ENCODE measurements around the gene NDUFB10.
"Not testable (repeated sequence)": the region's sequence is repeated elsewhere in the genome, so short reads cannot be mapped to it uniquely, and the experiment has no call there.

The NDUFB10 gene

DNA sequence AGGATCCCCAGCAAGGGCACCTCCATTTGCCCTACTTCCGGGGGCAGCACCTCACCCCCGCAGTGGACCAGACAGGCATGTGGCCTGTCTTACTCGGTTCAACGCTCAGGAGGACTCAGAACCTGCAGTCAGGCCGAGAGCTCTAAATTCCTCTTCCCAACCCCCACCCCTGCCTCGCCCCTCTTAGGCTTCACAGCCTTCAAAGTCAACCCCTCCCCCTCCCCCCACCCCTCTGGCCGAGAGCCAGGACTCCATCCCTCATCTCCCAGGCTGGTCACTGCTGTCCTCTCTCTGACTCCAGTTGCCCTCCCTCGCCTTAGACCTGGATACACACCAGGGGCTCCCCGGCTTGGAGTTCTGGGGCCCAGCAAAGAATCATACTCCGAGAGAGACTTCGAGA, 33.1 kb upstream of the NDUFB10 start:
- no peak for DNase-seq

DNA sequence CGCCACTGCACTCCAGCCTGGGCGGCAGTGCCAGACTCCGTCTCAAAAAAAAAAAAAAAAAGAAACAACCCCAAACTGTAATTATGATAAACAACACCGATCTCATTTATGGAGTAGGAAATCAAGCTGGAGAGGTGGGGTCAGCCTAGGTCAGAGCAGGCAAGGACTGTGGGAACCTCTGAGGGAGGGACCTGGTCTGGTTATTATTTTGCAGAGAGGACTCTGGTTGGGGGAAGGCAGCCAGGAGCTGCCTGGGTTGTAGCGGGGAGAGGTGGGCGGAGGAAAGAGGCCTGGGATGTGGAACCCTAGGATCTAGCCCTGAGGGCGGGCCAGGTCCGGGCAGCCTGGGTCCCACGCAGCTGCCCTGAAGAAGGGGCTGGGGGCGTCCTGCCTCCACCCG, 30.2 kb upstream of the NDUFB10 start:
- DNase-seq = no peak

DNA sequence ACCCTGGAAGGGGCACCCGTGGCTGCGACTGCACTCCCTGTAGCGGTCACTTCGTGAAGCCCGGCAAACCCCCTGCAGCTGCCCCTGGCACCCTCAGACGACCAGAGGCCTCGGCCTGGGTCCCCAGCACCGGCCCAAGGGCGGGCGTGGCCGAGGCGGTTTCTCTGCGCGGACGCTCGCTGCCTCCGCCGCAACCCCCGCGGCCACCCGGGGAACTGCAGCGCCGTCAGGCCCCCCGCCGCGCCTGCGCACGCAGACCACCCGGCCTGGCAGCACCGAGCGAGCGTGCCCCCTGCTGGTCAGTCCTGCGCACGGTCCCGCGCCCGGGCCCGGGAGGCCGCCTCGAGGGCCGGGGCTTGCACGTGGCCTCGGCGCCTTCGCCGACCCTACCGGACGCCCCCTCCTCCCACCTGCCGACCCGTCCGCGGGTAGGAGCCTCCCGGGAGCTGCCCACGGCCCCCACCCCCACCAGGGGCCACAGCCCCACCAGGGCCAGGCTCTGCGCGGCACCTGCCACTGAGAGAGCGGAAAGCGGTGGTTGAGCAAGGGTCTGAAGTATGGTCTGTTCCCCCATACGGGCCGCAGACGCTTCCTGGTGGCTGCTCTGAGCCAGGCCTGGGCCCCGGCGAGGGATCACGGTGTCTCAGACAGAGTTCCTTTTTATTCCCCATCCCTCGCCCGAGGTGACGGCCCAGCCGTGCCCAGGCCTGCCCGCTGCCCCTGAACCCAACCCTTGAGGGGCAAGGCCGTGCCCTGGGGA, 29.6 kb upstream of the NDUFB10 start:
- DNase-seq = peak; percentile 91

DNA sequence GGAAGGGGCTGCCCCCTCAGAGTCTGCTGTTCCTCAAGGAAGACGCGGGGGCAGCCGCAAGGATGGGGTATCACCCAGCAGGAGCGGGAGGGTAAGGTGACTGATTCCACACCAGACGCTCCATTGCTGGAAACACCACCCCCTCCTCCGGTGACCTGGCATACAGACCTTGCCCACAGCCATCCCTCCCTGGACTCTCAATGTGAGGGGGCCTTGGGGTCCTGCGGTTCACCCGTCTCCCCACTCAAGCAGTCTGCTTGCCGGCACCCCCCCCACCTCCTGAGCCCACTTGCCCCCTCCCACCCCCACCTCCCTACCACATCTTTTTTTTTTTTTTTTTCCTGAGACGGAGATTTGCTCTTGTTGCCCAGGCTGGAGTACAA, 29.0 kb upstream of the NDUFB10 start:
- DNase-seq = no peak

DNA sequence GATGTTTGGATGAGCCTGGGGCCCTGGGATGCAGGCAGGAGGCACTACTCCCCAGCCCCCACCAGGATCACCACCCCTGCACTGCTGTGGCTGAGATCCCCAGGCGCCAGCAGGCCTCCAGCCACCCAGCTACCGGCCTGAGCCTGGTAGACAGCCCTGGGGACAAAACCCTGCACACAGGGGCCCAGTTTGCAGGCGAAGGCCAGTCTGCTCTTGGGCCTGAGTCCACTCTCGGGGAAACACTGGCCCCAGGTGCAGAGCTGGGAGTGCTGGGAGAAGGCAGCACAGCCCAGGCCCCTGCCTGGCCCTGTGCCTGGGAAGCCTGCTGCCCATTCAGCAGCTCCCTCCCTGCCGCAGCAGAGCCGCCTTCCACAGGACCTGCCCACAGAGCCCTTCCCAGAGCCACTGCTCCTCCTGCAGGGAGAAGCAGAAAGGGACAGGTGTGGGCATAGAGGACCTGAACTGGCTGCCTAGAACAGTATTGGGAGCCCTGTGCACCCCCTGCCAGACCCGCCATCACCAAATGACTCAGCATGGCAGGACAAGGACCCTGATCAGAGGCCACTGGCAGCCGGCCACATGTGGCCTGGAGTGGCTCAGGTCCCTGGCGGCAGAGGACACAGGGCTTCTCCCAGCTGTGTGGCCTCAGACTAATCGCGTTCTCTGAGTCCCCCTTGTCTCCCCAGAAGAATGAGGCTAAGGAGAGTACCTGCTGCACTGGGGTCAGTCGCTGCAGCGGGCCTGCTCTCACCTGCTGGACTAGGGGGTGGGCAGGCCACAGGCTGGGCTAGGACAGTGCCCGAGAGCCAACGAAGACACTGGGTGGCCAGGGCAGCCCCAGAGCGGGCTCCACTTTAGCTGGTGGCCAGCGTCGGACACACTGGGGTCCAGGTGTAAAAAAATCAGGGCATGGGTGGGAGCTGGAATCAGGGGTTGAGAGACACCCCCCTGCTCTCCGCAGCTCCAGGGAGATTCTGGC, 27.0 kb upstream of the NDUFB10 start:
- no peak for DNase-seq

DNA sequence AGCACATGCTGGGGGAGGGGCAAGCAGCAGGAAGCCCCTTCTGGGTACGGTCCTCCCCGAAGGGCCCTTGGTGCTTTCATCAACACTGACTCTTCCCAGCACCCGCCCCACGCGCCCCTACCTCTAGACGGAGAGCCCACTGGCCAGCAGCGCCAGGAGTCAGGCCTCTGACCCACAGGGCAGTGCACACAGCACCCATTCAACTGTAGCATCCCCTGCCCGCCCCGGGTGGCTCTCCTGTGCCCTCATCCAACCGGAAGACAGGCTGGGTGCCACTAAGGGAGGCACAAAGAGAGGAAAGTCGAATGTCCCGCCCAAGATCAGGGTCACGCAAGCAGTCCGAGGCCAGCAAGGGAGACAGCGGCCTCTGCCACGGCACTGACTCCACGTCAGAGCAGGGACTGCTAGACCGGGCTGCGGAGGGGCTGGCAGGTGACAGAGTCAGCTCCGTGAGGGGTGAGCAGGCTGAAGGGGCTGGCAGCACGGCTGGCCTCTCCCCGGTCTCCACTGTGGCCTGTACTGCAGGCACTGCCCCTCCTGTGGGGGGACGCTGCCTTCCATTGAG, 26.2 kb upstream of the NDUFB10 start:
- DNase-seq = no peak

DNA sequence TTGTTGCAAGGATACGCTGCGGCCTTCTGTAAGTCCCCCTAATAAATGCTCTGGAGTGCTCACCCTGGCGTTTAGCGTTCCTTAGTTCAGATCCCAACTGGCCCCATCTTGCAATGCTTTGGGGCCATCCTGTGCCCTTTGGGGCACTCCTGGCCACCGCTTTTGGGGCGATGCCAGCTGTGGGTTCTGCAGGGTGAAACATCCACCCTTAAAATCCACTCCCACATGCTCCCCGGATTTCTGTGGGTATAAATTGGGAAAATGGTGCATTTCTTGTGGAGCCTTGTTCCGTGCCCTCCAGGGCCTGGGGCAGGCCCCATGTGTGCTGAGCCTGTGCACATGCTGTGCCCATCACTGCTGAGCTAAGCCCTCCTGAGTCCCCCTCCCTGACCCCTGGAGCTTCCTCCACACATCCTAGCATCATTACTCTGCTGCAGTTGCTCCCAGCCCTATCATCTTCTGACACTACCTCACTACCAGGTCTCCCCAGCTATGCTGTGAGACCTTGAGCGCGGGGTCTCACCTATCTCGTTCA, 22.3 kb upstream of the NDUFB10 start:
- no peak for DNase-seq

DNA sequence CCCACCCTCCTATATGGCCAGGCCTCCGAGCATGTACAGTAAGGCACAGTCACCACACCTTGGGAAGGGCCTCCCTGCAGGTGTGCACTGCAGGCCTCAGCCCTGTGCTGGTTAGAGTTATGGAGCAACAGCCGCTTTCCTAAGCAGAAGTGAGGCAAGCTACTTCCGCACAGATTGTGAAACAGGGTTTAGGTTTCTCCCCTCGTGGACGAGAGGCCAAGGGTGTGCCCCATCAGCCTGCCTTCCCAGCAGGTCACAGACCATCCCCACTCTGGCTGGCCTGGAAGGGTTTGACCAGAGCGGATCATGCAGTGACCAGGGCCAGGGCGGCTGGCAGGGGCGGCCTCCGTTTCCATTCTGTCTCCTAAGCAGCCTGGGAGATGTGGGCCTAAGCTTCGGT, 21.0 kb upstream of the NDUFB10 start:
- DNase-seq = no peak

DNA sequence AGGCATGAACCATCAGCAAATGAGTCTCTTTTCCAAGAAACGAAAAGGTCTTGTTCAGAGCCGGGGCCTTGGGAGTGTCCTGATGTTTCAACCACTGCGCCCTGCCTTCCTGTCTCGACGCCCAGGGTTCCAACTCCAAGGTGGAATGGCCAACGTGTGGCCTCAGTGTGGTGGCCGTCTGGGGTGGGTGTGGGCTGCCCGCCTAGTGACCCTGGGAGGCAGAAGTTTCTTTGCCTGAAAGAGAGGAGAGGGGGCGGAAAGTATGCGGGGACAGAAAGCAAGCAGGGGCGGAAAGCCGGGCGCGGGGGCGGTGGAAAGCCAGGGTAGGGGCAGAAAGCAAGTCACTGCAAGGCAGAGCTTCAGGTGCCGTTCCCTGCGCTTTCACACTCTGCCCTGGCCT, 20.4 kb upstream of the NDUFB10 start:
- no peak for DNase-seq

DNA sequence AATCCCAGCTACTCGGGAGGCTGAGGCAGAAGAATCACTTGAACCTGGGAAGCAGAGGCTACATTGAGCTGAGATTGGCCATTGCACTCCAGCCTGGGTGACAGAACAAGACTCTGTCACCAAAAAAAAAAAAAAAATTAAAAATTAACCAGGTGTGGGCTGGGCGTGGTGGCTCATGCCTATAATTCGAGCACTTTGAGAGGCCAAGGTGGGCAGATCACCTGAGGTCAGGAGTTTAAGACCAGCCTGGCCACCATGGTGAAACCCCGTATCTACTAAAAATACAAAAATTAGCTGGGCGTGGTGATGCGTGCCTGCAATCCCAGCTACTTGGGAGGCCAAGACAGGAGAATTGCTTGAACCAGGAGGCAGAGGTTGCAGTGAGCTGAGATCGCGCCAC, 19.5 kb upstream of the NDUFB10 start:
- DNase-seq = not testable (repeated sequence)

DNA sequence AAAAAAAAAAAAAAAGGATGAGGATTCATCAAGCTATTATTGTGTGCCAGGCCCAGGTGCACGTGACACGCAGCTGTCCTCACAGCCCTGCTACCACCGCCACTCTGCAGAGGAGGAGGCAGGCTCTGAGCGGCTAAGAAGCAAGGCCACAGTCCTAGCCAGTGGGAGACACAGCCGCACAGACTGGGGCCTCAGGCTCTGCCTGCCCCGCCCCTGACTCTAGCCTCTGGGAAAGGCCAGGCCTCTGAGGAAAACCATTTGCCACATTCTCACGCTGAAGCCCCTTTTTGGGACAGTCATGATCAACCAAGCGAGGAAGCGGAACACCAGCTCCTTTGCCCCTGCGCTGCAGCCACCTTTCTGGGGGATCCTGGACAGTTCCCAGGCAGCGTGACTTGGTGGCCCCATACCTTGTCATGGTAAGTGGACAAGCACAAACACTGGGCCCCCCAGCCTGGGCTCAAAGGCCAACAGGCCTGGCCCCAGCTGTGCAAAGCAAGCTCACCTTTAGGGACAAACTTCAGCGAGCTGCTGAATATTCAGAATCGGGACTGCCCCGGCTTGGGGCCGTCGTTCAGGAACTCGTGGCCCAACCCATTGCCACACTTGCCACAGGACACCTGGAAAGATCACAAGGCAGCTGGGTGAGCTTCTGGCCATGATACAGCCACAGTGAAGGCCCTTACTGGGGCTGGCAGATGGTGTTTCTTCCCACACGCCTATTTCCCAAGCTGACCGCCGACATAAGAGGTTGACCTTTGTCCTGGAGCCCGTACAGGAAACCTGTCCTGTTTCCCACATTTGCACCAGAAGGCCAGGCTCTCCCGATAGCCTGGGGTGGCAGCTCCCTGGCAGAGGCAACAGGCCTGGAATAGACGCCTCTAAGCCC, 18.8 kb upstream of the NDUFB10 start:
- no peak for DNase-seq

DNA sequence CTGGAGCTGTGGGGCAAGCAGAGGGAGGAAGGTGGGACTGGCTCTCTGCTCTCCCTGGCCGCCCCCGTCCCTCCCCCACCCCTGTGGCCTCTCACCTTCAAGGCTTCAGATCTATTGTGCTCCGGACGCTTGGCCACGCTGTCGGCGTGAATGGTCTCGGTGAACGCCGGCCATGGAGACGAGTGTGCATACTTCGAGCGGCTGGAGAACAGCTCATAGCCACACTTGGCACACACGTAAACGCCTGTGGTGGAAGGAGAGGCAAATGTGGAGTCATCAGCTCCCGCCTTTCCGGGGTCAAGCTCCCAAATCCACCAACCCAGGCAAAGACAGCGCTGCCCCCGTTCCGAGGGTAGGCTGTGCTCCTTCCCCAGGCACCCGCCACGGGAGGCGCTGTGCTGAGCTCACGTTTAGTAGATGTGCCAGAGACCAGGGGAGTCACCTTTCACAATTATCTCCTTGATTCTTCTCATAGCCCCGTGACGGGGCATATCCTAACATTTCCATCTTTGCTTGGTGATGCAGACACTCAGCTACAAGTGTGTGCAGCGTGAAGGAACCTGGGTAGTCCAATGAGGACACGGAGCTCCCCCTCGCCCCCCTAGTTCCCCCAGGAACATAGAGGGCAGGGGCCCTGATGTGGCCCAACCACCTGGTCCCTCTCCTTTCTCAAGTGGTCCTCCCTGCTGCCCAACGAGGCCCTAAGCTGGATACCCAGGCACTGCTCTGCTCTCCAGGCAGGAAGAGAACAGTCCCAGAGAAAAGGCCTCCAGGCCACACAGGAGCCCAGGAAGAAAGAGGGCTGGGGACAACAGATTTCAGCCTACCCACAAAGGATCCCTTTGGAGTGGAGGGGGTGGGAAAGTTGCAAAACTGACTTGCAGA, 17.9 kb upstream of the NDUFB10 start:
- DNase-seq = no peak

DNA sequence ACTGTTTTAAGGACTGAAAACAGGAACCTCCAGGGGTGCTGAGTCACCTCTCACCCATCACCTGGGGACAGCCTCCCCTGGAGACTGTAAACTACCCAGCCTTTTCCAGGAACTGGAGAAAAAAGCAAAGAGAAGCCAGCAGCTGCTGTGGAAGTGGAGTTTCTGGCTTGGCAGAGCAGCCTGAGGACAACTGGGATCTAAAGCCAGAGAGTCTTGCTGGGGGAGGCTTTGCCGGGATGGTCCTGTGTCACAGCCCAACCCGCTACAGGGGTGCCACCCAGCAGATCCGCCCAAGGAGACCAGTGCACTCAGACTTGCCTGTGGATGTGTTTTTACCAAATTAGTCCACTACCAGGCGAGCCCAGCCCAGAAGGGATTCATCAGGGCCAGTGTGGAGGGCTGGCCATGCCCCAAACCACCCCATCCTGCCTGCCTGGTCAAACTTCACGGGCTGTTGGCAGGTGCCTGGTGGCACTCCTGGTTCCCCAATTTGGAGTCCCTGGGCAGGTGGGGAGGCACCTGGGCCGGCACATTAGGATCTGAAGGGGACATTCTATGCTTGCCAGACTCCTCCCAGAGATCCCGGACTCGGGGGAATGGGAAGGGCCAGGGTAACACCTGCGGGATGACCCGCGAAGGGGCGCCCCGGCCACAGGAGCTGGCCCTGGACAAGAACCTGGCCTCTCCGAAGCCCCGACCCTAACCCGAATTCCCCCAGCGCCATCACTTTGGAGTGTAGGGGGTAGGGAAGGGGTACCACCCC, 17.1 kb upstream of the NDUFB10 start:
- DNase-seq = no peak

DNA sequence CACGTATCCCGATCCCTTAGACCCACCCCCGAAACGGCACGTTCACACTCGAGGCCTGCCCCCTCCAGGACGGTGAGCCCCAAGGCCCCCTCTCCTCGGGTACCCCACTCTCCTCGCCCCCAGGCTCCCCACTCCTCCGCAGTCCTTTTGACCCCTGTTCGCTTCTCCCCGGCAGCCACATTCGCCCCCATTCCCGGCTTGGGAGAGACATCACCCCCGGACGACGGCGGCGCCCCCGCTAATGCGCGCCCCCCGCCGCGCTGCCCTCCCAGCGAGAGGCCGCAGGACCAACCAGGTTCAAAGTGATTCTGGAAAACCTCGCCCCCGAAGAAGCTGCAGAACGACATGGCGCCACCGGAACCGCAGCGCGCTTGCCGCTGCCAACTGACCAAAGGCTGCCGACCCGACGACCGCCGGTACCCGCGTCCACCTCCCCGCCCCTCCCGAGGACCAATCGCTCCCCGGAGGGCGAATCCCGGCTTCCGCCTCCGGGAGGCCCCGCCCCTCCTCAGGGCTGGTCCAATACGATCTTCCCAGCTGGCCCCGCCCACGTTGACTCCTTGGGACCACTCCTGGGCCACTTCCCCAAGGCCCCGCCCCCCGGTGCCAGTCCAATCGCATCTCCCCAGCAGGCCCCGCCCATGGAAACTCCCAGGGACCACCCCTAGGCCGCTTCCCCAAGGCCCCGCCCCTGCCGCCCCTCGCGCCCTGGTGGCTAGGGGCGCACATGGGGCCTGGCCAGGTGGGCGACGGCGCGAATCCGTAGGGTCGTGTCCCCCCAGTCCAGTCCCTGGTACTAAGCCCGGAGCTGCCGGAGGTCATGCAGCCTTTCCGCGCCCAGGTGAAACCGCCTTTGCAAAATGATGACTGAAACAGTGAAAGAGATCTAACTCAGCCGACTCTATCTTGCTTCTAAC, 16.3 kb upstream of the NDUFB10 start, which contains the start of gene MSRB1:
TSS of gene MSRB1 (minus strand) at position 390 of the 917 bp plus-strand sequence. CDS start at position 347, 43 bp downstream.
- peak; percentile 98 for DNase-seq

DNA sequence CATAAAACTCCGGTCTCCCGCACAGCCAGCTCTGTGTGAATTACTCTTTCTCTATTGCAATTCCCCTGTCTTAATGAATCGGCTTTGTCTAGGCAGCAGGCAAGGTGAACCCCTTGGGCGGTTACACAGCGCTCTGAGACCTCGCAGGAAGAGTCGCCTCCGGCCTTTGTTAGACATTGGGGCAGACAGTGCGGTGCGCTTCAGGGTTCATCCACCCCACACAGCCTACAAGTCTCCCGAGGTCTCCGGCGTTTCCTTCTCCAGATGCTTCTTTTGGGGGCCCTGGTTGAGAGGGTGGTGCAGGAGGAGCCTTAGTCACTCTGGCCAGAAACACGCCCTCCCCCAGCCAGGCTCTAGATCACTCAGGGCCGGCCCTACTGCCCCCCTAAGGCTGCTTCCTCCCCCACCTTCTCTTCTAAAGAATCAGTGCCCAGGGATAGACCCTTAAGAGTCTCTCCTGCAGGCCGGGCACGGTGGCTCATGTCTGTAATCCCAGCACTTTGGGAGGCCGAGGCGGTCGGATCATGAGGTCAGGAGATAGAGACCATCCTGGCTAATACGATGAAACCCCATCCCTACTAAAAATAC, 14.6 kb upstream of the NDUFB10 start:
- DNase-seq = no peak

DNA sequence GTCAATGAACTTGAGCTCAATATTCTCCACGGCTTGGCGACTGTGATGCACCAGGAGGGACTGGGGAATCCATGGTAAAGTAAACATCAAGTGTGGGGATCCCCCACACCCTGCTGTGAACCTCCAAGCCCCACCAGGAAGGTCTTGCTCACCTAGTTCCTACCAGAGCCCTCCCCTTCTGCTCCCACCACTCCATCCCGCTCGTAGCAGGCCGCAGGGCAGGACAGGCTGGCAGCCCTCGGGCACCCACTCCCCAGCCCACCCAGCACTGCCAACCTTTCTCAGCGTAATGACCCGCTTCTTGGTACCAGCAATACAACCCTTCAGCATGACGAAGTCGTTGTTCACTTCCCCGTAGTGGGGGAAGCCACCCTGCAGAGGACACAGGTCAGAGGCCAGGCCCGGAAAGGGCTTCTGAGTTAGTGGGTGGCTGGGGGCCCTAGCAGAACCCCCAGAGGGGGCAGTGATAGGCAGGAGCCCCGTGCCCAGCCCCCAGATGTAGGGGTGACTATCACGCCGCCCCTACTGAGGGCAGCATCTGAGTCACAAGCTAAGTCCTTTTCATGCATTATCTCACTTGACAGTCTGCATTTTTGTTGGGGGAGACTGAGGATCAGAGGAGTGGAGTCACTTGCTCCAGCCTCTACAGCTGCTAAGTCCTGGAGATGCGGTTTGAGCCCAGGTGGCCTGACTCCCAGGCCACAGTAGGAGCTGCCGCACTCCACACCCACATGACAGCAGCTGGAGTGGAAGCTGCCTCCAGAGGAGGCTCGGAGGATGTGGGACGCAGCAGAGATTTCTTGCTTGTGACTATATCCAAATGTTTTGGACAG, 13.6 kb upstream of the NDUFB10 start:
- DNase-seq = no peak

DNA sequence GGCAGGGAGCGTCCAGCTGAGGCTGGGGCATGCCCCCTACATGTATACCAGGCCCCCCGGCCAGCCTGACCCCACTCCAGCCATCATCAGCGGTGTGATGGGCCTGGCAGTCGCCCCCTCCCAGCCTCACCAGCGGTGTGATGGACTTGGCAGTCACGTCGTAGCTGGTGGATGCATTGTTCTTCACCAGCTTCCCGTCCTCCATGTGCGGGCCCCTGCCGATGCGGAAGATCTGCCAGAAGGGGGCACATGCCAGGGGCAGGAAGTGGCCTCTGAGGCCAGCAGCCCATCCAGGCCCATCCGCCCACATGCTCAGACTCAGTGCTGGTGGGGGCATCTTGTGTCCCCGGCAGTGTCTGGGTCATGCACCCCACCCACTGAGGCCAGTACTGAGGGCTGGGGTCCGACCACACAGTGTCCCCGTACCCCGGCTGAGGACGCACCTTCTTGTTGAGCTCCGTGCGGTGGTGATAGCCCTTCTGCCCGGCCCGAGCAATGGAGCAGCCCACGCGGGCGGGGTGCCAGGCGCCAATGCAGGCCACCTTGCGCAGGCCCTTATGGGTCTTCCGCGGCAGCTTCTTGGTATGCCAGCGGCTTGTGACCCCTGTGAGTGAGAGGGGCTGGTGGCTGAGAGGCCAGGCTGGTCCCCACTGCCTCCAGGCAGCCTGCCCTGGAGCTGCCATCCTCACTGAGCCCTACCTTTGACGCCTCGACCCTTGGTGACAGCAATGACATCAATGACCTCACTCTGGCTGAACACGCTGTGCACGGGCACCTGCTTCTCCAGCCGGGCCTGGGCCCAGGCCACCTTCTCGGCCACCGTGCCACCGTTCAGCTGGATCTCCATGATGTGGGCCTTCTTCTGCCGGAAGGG, 12.6 kb upstream of the NDUFB10 start:
- DNase-seq = no peak
